Lower leg skin (tissue), 3 donors: ENCODE measurements around the gene MAP2K6.

ENCODE experiments used
- CTCF ChIP-seq, 3 donors: fragments of 450-650 bp; IDR thresholded peaks; one replicate each; pipeline ENCODE4 v1.5.1; 2016; ENCODE audit warnings: antibody characterized with exemption in 3 of 3, mild to moderate bottlenecking in 3 of 3, moderate library complexity in 2 of 3
- POLR2A ChIP-seq, 2 donors: fragments of 450-650 bp; IDR thresholded peaks; one replicate each; pipeline ENCODE4 v1.6.1; 2016 to 2017; ENCODE audit warnings: antibody characterized with exemption in 2 of 2, mild to moderate bottlenecking in 1 of 2, moderate library complexity in 1 of 2

GRCh38 chr17:69593351-69593715 lies 178.8 kb downstream of the MAP2K6 start:
- TF ChIP-seq POLR2A (IDR thresholded peaks at IDR 0.05) (no peak), CTCF (IDR thresholded peaks at IDR 0.05) (no peak)
